ENCODE measurements around the gene ZNF639.

ZNF639 gene

DNA sequence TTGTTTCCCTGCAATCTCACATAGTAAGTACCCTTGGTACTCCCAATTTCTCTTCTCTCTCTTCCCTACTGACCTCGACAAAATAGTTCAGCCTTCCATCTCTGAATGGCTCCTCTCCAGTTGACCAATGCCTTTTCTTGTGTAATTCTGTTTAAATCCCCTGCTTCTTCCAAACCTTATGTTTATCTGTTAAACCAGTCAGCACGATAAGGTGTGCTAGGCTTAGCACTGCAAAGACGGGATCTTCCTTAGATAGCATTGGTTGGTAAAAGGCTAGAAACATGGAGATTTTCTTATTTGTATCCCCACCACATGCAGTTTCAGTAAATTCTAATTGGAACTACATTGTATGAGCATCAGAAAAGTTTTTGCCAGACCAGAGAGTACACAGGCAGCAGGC lies 46.1 kb upstream of the ZNF639 start:
- no peaks in the 10 kb centered on the region for H4K20me1 ChIP-seq (ENCODE audit: insufficient read depth, low read length)
- no peak overlapping the region for H3K9ac ChIP-seq (ENCODE audit: low read depth, low read length)
- DNase-seq (no peak), ATAC-seq (ENCODE audit: insufficient read depth, low read depth) (no peak)
- no peak overlapping the region for H2AFZ ChIP-seq (ENCODE audit: low read depth, low read length)
- peaks cover 3% of the 10 kb centered on the region for H3K27me3 ChIP-seq (ENCODE audit: insufficient read depth, low read length, poor library complexity)
- no peaks in the 10 kb centered on the region for H3K36me3 ChIP-seq (ENCODE audit: insufficient read depth, low read length)
- TF ChIP-seq, protein P1, sequence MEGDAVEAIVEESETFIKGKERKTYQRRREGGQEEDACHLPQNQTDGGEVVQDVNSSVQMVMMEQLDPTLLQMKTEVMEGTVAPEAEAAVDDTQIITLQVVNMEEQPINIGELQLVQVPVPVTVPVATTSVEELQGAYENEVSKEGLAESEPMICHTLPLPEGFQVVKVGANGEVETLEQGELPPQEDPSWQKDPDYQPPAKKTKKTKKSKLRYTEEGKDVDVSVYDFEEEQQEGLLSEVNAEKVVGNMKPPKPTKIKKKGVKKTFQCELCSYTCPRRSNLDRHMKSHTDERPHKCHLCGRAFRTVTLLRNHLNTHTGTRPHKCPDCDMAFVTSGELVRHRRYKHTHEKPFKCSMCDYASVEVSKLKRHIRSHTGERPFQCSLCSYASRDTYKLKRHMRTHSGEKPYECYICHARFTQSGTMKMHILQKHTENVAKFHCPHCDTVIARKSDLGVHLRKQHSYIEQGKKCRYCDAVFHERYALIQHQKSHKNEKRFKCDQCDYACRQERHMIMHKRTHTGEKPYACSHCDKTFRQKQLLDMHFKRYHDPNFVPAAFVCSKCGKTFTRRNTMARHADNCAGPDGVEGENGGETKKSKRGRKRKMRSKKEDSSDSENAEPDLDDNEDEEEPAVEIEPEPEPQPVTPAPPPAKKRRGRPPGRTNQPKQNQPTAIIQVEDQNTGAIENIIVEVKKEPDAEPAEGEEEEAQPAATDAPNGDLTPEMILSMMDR (IDR thresholded peaks at IDR 0.05; ENCODE audit: borderline replicate concordance, extremely low read depth, low read length, poor library complexity, severe bottlenecking) = no peak
- TF ChIP-seq EZH2 (IDR thresholded peaks at IDR 0.05; ENCODE audit: borderline replicate concordance, low read depth, low read length, severe bottlenecking) = no peak
- no peak overlapping the region for H3K27ac ChIP-seq (ENCODE audit: low read length)
- no peak overlapping the region for H3K4me3 ChIP-seq (ENCODE audit: low read depth in 1 of 2, low read length in 2 of 2)
- H3K4me2 ChIP-seq (ENCODE audit: insufficient read depth, low read length) = no peak overlapping the region
- H3K9me3 ChIP-seq (ENCODE audit: insufficient read depth, low read length, severe bottlenecking) = no peaks in the 10 kb centered on the region
- H3K4me1 ChIP-seq (ENCODE audit: insufficient read depth, low read length) = no peaks in the 10 kb centered on the region
- H3K79me2 ChIP-seq (ENCODE audit: insufficient read depth, low read length) = no peaks in the 10 kb centered on the region

DNA sequence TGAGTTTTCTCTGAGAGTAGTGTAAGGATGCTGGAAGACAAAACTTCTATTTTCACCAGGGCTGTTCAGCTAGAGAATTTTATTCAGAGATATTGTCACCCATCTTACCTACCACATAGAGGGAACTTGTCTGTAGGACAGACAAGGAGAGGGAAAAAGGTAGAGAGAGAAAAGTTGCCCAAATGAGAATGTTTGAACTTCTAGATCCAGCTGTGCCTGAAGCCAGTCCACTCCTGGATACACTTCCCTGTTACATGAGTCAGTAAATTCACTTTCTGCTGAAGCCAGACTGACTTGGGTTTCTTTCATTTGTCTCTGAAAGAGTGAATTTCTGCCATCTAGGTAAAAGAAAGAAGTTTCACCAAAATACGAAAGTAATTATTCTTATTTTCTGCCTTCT lies 44.7 kb upstream of the ZNF639 start:
- Histone ChIP-seq H3K4me3 (ENCODE audit: low read depth in 1 of 2, low read length in 2 of 2) (no peak overlapping the region), H2AFZ (ENCODE audit: low read depth, low read length) (no peak overlapping the region), H3K79me2 (ENCODE audit: insufficient read depth, low read length) (no peaks in the 10 kb centered on the region), H3K36me3 (ENCODE audit: insufficient read depth, low read length) (no peaks in the 10 kb centered on the region), H3K9me3 (ENCODE audit: insufficient read depth, low read length, severe bottlenecking) (no peaks in the 10 kb centered on the region), H3K4me2 (ENCODE audit: insufficient read depth, low read length) (no peak overlapping the region), H3K27ac (ENCODE audit: low read length) (no peak overlapping the region), H4K20me1 (ENCODE audit: insufficient read depth, low read length) (no peaks in the 10 kb centered on the region), H3K9ac (ENCODE audit: low read depth, low read length) (no peak overlapping the region), H3K4me1 (ENCODE audit: insufficient read depth, low read length) (no peaks in the 10 kb centered on the region), H3K27me3 (ENCODE audit: insufficient read depth, low read length, poor library complexity) (peaks cover 3% of the 10 kb centered on the region)
- ATAC-seq (ENCODE audit: insufficient read depth, low read depth) (no peak), DNase-seq (no peak)
- TF ChIP-seq EZH2 (IDR thresholded peaks at IDR 0.05; ENCODE audit: borderline replicate concordance, low read depth, low read length, severe bottlenecking) = no peak
- TF ChIP-seq, protein P1 (IDR thresholded peaks at IDR 0.05; ENCODE audit: borderline replicate concordance, extremely low read depth, low read length, poor library complexity, severe bottlenecking) = no peak

DNA sequence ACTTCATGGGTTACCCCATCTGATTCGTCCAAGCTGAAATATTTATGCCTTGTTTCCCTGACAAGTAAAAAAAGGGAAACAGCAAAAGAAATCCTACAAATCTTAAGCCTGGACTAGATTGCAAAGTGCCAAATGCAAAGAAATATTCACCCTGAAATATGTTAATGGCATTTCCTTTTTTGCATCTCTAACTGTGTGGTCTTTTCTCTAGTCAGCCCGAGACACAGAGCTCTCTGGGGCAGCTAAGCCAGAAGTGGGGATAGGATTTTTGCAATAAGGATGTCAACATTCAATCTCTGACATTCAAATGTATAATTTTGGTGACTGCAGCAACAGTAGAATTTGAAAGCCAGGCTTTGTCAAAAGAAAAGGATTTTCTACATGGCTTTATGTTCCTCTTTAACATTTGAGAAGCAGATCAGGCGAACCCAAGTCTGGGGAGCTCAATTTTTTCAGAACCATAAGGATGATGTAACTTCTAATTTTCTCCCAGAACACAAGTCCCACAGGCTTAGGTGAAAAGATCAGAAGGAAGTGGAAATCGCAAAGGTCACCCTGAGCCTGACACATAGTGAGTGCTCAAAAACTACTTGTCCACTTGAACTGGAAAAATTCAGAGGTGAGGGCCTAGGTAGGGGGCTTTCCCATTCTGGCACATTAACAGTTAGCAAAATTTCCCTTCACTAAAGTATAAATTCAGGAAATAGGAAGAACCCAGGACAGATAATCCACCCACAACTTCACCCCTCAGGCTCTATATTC lies 43.7 kb upstream of the ZNF639 start:
- Histone ChIP-seq H4K20me1 (ENCODE audit: insufficient read depth, low read length) (no peaks in the 10 kb centered on the region), H2AFZ (ENCODE audit: low read depth, low read length) (no peak overlapping the region), H3K4me2 (ENCODE audit: insufficient read depth, low read length) (no peak overlapping the region), H3K4me3 (ENCODE audit: low read depth in 1 of 2, low read length in 2 of 2) (no peak overlapping the region), H3K9me3 (ENCODE audit: insufficient read depth, low read length, severe bottlenecking) (no peaks in the 10 kb centered on the region), H3K27me3 (ENCODE audit: insufficient read depth, low read length, poor library complexity) (peaks cover 3% of the 10 kb centered on the region), H3K27ac (ENCODE audit: low read length) (no peak overlapping the region), H3K79me2 (ENCODE audit: insufficient read depth, low read length) (no peaks in the 10 kb centered on the region), H3K36me3 (ENCODE audit: insufficient read depth, low read length) (no peaks in the 10 kb centered on the region), H3K4me1 (ENCODE audit: insufficient read depth, low read length) (no peaks in the 10 kb centered on the region), H3K9ac (ENCODE audit: low read depth, low read length) (no peak overlapping the region)
- TF ChIP-seq EZH2 (IDR thresholded peaks at IDR 0.05; ENCODE audit: borderline replicate concordance, low read depth, low read length, severe bottlenecking) = no peak
- TF ChIP-seq, protein P1 (IDR thresholded peaks at IDR 0.05; ENCODE audit: borderline replicate concordance, extremely low read depth, low read length, poor library complexity, severe bottlenecking) = no peak
- DNase-seq (no peak), ATAC-seq (ENCODE audit: insufficient read depth, low read depth) (no peak)

Data from DND-41 (cell line).